Islet of Langerhans (tissue), 1 donor: ENCODE data around the gene SRGAP3.
A peak's percentile ranks its signal among the peaks of the same experiment; 100 is the strongest.

Experiments used
- FAIRE-seq: peaks from one replicate; lab custom pipeline; 2011; peaks lifted over from hg19 to GRCh38; lab: Jason Lieb, UNC

SRGAP3 gene

DNA sequence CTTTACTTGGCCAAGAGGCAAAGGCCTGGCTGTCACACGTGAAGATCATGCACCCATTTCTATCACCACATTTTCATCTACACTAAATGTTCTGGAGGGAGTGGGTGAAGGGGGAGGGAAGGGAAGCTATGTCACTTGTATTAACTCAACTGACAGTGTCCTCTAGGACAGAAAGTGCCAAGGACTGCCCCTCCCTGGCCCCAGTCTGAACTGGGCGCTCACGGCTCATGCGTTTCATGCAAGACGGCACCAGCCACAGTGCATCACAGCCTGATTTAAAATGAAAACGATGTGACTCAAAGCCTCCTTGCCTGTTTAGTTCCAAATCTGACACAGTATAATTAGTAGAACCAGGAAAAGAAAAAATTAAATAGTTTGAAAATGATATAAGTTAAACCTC is 265.4 kb downstream of the SRGAP3 start:
- no peak for FAIRE-seq

DNA sequence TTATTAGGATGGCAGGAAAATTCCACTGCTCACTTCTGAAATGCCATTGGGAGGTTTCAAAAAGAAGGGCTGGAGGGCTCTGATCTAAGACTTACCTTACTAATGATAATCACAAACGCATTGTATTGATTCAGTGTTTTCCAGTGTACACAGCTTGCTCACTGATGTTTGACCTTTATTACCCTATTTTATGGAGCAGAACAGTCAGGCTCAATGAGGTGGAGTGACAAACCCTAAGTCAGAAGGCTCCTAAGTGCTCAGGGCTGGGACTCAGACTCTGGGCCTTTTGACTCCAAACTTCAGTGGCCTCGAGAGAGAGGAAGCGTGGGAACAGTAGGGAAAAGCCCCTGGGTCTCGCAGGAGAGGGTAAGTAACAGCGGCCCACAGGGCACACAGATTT is 265.9 kb downstream of the SRGAP3 start:
- FAIRE-seq = no peak

DNA sequence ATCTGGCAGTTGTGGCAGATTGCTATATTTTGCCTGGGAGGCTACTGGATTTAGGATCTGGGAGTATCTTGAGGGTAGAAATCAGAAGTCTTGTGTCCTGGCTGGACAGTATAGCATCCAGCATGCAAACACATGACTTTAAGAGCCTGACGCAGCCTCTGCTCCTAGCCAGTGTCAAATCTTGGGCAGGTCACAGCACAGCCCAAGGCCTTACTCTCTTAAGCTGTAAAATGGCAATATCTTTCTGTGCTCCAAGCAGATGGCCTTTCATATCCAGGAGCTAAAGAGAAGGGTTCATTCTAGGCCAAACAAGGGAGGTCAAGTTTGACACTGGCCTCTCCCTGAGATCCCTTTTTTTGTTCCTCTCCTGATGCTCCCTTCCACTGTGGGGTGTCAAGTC is 266.4 kb downstream of the SRGAP3 start:
- no peak for FAIRE-seq

DNA sequence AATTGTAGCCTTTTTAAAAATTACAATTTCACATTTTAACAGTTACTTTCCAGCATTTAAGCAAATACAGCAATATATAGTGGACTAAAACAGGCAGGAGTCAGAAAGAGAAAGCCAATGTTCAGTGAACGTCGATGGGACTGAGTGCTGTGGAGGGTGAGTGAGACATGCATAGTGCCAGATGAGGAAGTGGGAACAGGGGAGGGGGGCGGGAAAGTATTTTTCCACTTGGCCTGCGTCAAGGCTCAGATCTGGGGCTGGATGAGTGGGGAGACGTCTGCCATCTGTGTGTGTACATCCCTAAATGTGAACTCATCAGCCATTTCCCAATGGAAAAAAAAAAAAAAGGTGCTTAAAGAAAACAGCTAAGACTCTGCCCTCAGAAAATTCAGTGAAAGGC is 266.9 kb downstream of the SRGAP3 start:
- FAIRE-seq = no peak

DNA sequence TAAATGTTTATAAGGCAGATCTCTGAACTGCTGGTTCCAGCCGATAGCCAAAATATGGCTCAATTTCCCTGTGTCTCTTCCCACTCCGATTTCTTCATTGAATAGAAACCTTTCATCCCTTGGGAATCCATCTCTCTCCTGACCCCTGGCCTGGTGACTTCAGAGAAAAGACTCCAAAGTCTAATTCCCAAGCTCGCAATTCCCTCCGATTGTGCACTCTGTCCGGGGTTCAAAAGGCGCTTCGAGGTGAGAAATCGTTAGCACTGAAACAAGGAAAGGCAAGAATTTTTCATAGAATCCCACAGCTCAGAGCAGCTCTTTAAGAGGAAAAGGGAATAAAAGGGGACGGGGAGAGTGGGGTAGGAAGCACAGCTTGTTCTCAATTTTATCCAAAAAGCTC is 267.7 kb downstream of the SRGAP3 start:
- FAIRE-seq = no peak

DNA sequence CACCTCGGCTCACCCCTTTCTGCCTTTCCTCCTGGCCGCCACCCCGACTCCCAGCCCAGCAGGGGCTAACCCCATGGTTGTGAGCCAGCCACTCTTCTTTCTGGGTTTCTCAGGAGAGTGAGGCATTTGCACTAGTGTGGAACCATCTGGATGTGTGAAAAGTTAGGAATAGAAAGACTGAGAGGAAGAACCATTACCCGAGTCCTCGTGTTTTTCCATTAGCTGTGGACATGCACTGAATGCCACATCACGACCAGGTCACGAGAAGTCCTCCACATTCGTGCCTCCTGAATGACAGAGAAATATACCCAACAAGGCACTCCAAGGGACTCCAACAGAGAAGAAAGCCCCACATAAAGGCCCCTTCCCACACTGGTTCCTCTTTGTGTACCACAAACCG is 268.1 kb downstream of the SRGAP3 start:
- no peak for FAIRE-seq

DNA sequence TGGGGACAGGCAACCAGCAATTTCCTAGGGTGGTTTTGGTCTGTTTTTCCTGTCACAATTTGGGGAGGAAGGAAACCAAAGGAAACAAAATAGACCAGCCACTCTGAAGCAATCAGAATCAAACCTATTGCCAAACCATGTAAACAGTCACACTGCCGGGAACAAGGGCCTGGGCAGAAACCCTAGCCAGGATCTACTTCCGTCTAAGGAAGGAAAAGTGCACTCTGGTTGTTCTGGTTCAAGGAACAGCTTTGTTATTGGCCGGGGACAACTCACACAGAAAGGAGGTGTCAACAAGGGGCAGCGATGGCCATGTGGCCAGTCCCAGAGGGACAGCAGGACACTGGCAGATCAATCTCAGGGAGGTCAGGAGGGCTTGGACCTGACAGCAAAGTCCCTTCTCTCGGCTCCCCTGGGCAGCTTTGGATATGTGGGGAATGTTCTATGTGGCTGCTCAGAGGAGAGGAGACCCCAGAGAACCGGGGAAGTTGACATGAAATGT is 268.6 kb downstream of the SRGAP3 start:
- FAIRE-seq = no peak

DNA sequence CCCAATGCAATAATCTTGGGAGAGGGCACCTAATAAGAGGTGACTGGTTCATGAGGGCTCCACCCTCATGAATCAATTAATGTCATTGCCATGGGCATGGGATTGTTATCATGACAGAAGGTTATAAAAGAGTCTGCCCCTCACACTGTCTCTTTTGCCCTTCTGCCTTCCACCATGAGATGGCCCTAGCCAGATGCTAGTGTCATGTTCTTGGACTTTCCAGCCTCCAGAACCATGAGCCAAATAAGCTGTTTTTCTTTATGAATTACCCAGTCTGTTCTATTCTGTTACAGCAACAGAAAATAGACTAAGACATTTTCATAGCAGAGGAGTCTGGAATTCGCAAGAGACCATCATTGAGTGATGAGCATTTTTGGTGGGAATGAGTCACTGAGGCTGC is 270.2 kb downstream of the SRGAP3 start:
- FAIRE-seq = no peak

DNA sequence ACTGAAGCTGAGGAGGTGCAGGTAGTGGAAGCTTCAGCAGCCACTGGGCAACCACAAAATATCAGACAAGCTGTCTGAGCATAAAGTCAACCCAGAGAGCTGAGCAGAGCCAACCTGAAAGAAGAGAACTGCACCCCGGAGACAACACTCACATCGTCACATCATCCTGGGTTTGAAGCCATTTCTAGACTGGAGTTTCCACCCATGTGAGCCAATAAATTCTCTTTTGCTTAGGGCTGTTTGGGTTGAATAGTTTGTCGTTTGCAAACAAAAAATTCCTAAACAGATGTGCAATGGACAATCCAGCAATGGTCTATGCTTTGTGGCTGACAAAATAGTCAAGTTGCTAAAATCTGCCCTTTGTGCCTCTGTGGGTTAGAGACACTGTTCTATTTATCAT is 270.9 kb downstream of the SRGAP3 start:
- FAIRE-seq = no peak

DNA sequence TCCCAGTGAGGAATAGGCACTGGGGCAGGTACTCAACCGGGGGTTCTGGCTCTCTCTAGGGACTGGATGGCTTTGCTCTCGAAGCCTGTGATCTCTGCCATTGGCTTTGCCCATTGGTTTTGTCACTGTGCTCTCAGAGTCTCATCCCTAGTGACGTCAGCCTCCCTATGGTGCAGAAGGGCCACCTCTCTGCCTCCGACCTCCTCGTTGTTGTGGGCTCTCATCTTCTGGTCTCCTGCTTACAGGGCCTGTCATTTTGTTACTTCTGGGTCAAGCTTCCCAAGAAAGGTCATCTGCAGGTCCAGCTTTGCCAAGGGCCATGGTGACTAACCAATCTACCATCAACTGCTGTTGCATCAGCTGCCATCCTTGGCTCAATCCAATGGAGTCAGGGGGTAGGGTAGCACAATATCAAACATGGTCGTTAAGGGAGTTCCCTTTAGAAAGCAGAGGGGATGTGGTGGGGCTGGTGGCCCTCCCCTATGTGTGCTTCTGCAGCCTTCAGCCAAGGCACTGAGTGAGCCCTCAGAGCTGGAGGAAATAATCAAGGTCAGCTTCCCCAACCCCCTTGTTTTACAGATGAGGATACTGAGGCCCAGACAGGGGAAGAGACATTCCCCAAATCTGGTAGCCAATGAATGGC is 272.8 kb downstream of the SRGAP3 start:
- no peak for FAIRE-seq

DNA sequence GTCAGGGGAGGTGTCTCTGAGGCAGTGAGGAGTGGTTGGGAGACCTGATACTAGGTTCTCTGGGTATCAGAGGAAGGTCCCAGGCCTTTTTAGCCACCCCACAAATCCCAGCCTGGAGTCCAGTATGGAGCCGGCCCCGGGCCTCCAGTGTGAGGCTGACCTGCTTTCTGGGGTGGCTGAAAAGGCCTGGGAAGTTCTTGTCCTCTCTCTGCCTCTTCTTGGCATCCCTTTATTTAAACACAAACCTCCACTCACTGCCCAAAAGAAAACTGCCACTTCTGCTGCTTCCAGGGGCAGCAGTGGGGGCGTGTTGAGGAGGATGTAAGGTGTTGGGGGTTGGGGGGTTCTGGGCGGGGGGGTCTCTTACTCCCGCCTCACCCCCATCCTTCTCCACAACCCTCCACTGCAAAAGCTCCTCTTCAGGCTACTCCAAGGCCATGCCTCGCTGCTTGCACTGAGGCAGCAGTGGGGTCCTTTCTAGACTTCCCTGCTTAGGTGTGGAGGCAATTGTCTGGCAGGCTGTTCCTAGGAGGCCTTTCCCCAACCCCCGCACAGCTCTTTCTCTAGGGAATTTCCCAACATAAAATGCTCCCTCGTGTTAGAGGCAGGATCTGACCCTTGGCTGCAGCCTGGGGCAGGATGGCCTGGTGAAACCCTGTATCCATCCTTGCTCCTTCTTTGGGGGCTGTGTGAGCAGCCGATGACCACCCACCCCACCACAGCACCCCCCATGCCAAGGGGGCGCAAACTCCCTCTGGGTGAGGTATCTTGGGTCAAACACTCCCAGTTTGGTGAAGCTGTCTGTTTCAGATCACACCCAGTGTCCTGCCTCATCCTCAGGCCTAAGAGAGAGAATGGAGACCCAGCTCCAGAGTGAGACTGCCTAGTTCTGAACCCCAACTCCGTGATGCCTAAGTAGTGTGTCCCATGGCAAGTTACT is 274.1 kb downstream of the SRGAP3 start:
- FAIRE-seq = no peak

DNA sequence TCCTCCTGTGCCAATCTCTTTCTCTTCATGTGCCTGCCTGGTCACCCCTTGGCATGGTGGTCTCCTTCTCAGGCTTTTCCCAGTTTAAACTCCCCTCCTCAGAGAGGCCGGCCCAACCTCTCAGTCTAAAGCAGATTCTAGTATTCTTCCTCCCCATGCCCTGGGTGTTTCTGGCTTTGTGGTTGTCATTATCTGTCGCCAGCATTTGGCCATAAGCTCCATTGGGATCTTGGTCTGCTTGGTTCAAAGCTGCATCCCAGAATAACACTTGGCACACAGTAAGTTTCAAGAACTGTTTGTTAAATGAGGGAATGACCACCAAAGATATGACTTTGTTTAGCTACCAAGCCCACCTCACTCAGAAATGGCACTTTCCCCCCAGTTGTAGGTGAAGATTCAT is 275.0 kb downstream of the SRGAP3 start:
- no peak for FAIRE-seq

DNA sequence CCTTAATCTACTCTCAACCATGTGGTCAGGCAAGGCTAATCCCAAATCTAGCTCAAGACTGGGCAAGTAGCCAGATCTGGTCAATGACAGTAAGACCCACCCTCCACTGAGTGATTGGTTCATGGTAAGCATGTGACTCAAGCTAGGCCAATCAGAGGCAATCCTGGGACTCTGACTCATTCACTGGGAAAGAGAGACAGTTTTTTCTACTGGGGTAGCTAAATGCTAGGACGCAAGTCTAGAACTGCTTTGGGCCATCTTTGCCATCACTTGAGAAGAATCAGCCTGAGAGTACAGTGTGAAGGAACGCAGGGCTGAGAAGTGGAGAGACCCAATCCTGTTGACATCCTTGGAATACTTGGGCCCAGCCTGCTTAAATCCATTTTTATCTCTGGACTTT is 276.8 kb downstream of the SRGAP3 start:
- FAIRE-seq = no peak

DNA sequence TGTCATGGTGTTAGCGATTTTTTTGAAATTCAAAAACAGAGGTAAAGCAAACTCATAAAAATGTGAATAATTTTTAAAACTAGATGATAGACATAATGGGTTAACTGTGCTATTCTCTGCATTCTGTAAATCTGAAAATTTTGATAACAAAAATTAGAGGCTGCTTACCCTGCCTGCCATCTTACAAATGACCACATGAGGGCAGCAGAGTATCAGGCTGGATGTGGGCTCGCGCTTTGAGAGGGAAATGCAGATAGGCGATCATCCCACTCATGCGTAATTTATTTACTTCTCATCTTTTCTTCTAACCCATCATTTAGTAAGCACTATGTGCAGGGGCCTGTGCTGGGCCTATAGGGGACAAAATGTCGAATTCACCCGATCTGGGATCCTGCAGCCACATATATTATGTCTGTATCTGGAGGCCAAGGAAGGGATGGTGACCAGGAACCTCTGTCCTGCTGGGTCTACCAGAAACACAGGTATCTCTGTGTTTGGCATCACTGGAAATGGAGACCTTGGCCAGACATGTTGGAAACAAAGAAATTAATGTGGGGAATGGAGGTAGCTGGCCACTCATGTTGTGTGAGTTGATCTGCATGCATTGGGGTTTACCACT is 278.4 kb downstream of the SRGAP3 start:
- peak; percentile 80 for FAIRE-seq

DNA sequence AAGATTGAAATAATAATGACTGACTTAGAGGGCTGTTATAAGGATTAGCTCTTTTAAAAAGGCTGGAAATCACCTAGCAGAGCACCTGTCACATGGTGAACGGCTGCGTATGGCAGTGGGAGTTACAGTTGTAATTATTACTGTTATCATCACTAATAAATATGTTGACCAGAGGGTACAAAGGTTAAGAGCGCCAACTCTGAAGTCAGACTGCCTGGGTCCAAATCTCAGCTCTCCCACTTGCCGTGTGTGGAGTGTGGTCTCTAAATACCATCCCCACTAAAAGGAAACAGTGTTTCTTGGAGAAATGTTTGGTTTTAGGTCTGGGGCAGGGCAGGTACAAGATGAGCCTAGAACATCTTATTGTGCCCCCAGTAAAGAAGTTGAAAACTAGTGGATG is 280.2 kb downstream of the SRGAP3 start:
- FAIRE-seq = no peak

DNA sequence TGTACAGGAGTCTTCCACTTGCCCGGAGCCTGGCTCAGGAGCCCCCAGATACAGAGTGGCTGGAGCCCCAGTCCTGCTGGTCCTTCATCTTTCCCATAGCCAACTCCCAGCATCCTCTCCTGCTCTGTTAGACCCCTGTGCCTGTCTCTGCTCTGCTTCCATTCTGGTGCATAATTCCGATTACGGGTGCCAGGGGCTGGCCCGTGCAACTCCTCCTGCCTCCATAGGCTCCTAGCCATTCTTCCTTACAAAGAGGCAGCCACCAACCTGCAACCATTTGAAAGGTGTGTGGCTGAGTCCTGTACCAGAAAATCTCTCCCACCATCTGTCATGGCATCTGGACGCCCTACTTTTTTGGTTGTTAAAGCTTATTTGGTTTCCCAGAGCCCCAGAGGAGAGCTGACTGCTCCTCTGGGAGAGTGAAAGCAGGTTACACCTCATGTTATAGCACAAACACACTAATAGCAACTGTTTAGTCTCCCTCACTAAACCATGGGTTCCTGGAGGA is 281.0 kb downstream of the SRGAP3 start:
- no peak for FAIRE-seq

DNA sequence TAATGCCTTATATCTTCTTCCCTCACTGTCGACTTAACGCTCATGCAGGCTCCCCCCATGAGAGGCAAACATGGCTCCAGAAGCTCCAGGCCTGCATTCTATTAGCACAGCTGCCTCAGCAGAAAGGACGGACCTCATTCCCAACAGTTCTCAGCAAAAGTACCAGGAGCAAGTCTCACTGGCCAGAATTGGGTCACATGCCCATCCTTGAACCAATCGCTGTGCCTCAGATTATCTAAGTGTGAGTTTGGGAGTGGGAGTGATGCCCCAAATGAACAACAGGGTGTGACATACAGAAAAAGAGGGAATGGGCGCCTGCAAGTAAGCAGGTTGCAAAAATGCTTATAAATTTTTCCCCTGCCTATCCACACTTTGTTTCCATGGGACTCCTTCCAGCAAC is 281.9 kb downstream of the SRGAP3 start:
- no peak for FAIRE-seq

DNA sequence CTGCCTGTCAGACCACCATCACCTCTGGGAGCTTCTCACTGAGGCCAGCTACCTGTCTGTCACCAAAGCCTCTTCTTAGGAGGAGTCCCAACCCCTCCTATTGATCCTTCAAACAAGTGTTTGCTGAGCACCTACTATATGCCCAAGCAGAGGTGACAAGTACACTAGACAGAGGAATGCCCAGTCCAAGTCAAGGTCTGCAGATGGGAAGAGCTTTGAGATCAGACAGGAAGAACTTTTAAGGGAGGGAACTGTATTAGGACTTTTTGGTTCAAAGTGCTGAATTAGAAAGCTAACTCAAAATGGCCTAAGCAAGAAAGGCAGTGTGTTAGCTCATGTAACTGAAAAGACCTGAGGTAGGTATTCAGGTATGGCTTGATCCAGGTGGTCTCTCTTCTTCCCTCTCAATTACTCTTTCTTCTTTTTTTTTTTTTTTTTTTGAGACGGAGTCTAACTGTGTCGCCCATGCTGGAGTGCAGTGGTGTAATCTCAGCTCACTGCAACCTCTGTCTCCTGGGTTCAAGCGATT is 282.6 kb downstream of the SRGAP3 start:
- FAIRE-seq = no peak

DNA sequence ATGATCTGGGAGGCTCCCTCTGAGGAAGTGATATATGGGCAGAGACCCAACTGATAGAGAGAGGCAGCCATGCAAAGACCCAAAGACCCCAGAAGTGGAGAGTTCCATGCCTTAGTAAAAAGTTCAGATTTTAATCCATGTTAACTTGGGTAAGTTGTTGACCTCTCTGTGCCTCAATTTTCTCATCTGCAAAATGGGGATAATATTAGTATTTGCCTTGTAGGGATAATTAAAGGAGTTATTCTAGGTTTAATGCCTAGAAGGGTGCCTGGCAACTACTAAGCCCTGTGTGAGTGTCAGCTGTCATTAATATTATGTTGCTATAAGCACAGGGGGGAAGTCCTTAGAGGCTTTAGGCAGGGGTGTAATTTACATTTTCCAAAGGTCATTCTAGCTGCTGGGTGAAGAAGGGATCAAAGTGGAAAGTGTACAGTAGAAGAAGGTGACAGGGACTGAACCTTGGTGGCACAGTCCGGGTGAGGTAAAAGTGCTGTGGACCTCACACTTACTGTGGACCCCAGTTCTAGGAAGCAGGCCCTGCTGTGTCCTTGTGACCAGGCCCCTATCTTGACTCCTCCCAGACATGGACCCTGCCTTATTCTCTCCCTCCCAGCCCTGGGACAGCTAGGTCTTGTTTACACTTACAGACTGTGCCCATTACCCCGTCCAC is 283.2 kb downstream of the SRGAP3 start:
- FAIRE-seq = no peak

DNA sequence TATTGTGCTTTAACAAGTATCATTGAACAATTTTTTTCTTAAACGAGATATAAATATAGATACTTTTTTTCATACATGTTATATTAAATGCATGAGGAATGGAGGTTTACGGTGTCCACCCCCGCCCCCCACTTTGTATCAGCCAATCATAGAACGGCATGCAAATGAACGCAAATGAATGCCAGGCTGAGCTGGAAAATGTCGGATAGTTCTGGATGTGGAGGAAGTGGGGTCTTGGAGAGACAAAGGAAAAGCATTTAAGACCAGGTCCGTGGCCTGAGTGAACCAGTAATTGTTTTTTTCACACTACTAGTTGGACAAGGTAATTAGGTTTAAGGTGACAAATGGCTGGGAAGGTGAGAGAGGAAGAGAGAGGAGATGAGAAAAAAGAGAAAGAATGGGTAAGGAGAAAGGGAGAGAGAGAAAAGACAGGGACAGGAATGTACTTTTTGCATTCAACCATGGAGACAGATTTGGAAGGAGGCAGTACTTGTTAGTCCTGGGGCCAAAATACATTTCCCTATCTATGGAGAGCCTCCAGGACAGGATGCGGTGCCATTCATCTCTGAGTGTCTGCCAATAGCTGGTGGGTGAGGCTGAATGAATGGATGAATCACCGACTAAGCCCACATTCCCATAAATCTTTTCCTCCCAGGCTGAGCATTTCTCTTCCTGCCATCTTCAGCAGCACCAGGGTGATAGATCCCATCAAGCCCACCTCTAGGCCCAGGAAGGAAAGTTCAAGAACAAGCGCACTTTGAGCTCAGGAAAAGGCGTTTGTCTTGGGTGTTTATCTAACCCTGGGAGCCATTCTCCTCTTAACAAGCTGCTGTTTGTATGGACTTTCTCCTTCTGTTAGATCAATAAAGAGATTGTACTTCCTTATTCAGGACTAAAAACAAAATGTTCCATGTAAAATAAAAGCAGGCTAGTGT is 284.7 kb downstream of the SRGAP3 start:
- FAIRE-seq = no peak
